ENCODE measurements around the gene NECTIN1.

- TF ChIP-seq CTCF (IDR thresholded peaks at IDR 0.05; ENCODE audit: insufficient read depth, low read length, poor library complexity, severe bottlenecking) (no peak), EZH2phosphoT487 (conservative IDR thresholded peaks at IDR 0.05; ENCODE audit: low read length) (no peak)
These were observed 109.3 kb downstream of the NECTIN1 start for GRCh38 chr11:119619665-119620064.
